Omental fat pad (tissue), 4 donors: ENCODE data around the gene PTPN22. TPM values are rescaled to one million over a fixed set of nuclear protein-coding genes. Genes with fewer than 3 reads are reported as not detected.

Experiments
- ATAC-seq: fragments of 150-250 bp; one replicate; pipeline ENCODE4 v1.9.1; 2016; ENCODE audit warnings: mild to moderate bottlenecking, moderate library complexity; ENCODE audit not compliant: low FRiP score
- DNase-seq: peaks from one replicate; pipeline ENCODE4 v3.0.0-alpha.2; 2019; ENCODE audit warnings: low spot score
- total RNA-seq, 4 donors: library from RNA; depleted of rRNA; stranded (reverse); fragments of >200 nt; gene quantifications; one replicate each; pipeline ENCODE4 v1.1.0, GENCODE V29; 2016
- TF ChIP-seq, protein P1 (sequence below), 3 donors: fragments of 450-650 bp; IDR thresholded peaks; one replicate each; pipeline ENCODE4 v1.5.1; 2016 to 2017; ENCODE audit warnings: antibody characterized with exemption in 3 of 3, mild to moderate bottlenecking in 3 of 3, moderate library complexity in 2 of 3

Gene PTPN22
- total RNA-seq, 4 donors from 2014 or later = 2.8 to 6.8 (median 3.2) TPM

DNA sequence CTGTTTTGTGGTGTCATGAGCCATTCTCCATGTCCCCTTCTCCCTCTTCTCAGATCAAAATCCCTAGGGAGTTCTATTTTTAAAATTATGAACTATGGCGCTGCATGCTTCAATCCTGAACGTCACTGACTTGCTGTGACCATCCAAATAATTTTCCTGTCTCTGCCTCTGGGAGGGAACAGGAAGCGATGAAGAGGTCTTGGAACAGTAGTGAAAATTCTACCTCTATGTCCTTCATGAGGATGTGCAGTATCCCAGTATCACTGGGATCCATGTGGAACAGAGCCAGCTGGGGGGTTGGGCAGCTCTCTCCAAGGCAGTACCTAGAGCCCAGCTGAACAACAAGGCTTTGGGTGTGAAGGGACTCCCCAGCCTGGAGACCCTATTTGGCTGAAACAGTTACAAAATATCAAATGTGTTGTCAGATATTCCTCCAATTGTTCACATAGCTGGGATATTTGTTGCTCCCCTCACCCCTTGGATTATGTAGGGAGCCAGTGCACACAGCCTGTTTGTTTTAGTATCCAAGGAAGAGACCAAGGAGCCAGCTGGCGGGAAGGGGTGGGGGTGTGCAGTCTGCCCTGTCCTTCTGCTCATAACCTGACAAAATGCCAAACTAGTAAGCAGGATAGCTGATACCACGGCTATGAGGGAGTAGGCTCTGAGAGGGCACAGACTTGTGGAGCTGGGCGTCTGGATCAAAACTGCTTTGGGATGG lies 41.2 kb upstream of the PTPN22 start:
- ATAC-seq (peak; percentile 61), DNase-seq (no peak)
- TF ChIP-seq, protein P1, sequence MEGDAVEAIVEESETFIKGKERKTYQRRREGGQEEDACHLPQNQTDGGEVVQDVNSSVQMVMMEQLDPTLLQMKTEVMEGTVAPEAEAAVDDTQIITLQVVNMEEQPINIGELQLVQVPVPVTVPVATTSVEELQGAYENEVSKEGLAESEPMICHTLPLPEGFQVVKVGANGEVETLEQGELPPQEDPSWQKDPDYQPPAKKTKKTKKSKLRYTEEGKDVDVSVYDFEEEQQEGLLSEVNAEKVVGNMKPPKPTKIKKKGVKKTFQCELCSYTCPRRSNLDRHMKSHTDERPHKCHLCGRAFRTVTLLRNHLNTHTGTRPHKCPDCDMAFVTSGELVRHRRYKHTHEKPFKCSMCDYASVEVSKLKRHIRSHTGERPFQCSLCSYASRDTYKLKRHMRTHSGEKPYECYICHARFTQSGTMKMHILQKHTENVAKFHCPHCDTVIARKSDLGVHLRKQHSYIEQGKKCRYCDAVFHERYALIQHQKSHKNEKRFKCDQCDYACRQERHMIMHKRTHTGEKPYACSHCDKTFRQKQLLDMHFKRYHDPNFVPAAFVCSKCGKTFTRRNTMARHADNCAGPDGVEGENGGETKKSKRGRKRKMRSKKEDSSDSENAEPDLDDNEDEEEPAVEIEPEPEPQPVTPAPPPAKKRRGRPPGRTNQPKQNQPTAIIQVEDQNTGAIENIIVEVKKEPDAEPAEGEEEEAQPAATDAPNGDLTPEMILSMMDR (IDR thresholded peaks at IDR 0.05) = no peak

DNA sequence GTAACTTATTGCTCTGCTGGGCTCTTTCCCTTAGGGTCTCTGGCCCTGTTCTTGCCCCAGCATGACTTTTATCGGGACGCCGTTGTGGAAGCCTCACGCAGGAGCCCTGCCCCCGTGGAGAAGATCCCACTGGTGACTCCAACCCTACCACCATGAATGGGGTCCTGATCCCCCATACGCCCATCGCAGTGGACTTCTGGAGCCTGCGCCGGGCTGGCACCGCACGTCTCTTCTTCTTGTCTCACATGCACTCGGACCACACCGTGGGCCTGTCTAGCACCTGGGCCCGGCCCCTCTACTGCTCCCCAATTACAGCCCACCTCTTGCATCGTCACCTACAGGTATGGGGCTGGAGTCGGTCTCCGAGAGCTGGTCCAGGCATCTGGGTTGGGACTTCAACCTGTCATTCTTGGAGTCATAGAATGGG lies 33.9 kb upstream of the PTPN22 start:
- ATAC-seq = peak; percentile 0
- TF ChIP-seq, protein P1 (IDR thresholded peaks at IDR 0.05) = no peak
- no peak for DNase-seq

- ATAC-seq (peak; percentile 99), DNase-seq (peak; percentile 85)
- TF ChIP-seq, protein P1 (IDR thresholded peaks at IDR 0.05) = no peak
These were observed 33.3 kb upstream of the PTPN22 start, which contains the start of the genes AP4B1 and DCLRE1B for GRCh38 chr1:113904674-113905434. AP4B1 (minus strand) TSS chr1:113904799; CDS start chr1:113904717, 82 bp downstream. DCLRE1B (plus strand) TSS chr1:113905326; CDS start chr1:113905587, 261 bp downstream.

DNA sequence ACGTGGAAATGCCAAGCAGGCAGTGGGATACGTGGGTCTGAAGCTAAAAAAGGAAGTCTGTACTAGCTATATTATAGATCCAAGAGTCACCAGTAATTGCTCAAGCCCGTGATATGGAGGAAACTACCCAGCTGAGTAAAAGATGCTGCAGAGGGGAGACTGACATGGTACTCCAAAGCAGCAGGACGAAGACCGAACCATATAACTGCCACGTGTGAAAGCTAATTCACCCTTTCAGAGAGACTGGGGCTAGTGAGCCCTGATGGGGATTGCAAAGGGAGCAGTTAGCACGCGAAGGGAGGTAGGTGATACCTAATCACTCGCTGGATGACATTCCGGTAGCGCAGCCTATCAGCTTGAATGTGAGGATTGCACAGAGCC lies 32.8 kb upstream of the PTPN22 start:
- ATAC-seq (no peak), DNase-seq (no peak)
- TF ChIP-seq, protein P1 (IDR thresholded peaks at IDR 0.05) = no peak

GRCh38 chr1:113903501-113904292 lies 32.2 kb upstream of the PTPN22 start:
- TF ChIP-seq, protein P1 (IDR thresholded peaks at IDR 0.05) = no peak
- DNase-seq = no peak
- no peak for ATAC-seq

DNA sequence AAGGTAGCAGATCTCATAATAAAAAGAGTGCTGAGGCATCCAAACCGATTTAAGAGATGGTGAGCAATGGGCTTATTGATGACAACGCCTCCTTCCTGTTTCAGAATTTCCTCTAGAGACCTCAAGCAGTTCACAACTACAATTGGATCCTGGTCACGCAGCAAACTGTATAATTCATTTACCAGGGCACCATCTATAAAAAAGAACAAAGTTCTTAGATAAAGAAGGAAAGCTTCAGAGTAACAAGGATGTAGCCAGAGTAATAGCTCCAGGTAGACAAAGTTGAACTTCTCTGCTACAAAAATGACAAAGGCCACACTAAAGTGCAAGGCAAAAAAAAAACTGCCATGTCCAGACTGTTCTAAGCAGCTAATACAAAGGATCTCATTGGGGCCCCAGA lies 29.7 kb upstream of the PTPN22 start:
- no peak for DNase-seq
- no peak for ATAC-seq
- TF ChIP-seq, protein P1 (IDR thresholded peaks at IDR 0.05) = no peak
